WTC11 (cell line): Measurements from ENCODE around the gene WLS. TPM values are rescaled to one million over a fixed set of nuclear protein-coding genes. Genes with fewer than 3 reads are reported as not detected.

Source experiments
- ATAC-seq: fragments of 200-7000 bp; cut with Tn5 transposase; 2 replicates; pipeline ENCODE4 v1.10.0; 2021; ENCODE audit warnings: mild to moderate bottlenecking, moderate library complexity
- CTCF ChIA-PET: fragments of 300-600 bp; sonication (Branson Sonifier 250); formaldehyde crosslinking; loops from one replicate; lab custom pipeline; 2021; ENCODE audit warnings: antibody characterized with exemption; lab: Charles Lee
- POLR2A ChIA-PET: fragments of 350-600 bp; sonication (Branson Sonifier 250); formaldehyde crosslinking; loops from one replicate; lab custom pipeline; 2021; ENCODE audit warnings: antibody characterized with exemption; lab: Charles Lee
- DNase-seq: peaks from one replicate; pipeline ENCODE4 v3.0.0; 2021; ENCODE audit warnings: low spot score
- H3K27ac Mint-ChIP-seq: 2 replicates; pipeline ENCODE4 v1.8.0; 2021; ENCODE audit warnings: mixed read lengths
- H3K27me3 Mint-ChIP-seq: 2 replicates; pipeline ENCODE4 v1.8.0; 2021; ENCODE audit warnings: low read depth, mild to moderate bottlenecking, moderate library complexity, mixed read lengths
- H3K36me3 Mint-ChIP-seq: 2 replicates; pipeline ENCODE4 v1.8.0; 2021; ENCODE audit warnings: mixed read lengths
- H3K4me1 Mint-ChIP-seq: 2 replicates; pipeline ENCODE4 v1.8.0; 2022; ENCODE audit warnings: mixed read lengths
- H3K4me3 Mint-ChIP-seq: 2 replicates; pipeline ENCODE4 v1.8.0; 2021; ENCODE audit warnings: mild to moderate bottlenecking, moderate library complexity, mixed read lengths
- H3K9me3 Mint-ChIP-seq: 2 replicates; pipeline ENCODE4 v1.8.0; 2021; ENCODE audit warnings: mixed read lengths
- EMX1 ChIP-seq: fragments of 250-450 bp; sonication (Bioruptor Pico); IDR thresholded peaks from 2 replicates; pipeline ENCODE4 v1.8.0; 2021; ENCODE audit warnings: mild to moderate bottlenecking
- ETV6 ChIP-seq: sonication (generic); formaldehyde crosslinking; IDR thresholded peaks from 2 replicates; pipeline ENCODE4 v1.8.1; 2022; ENCODE audit warnings: mild to moderate bottlenecking, missing genetic modification reagents
- GTF2I ChIP-seq: fragments of 250-450 bp; sonication (Bioruptor Pico); conservative IDR thresholded peaks from 2 replicates; pipeline ENCODE4 v1.4.0; 2021; ENCODE audit warnings: mild to moderate bottlenecking
- MYBL2 ChIP-seq: sonication (generic); formaldehyde crosslinking; IDR thresholded peaks from 2 replicates; pipeline ENCODE4 v1.8.1; 2023; ENCODE audit warnings: mild to moderate bottlenecking, moderate library complexity, missing genetic modification reagents
- NFATC4 ChIP-seq: fragments of 250-450 bp; sonication (Bioruptor Pico); IDR thresholded peaks from 2 replicates; pipeline ENCODE4 v1.9.0; 2021; ENCODE audit warnings: mild to moderate bottlenecking
- PRRX2 ChIP-seq: fragments of 250-450 bp; sonication (Bioruptor Pico); IDR thresholded peaks from 2 replicates; pipeline ENCODE4 v1.8.0; 2021; ENCODE audit warnings: mild to moderate bottlenecking
- SMAD3 ChIP-seq: sonication (generic); formaldehyde crosslinking; IDR thresholded peaks from 2 replicates; pipeline ENCODE4 v1.8.0; 2022; ENCODE audit warnings: missing genetic modification reagents, mild to moderate bottlenecking, borderline replicate concordance
- SP1 ChIP-seq: sonication (generic); formaldehyde crosslinking; conservative IDR thresholded peaks from 2 replicates; pipeline ENCODE4 v1.8.1; 2022; ENCODE audit warnings: missing genetic modification reagents
- TEAD1 ChIP-seq: sonication (generic); formaldehyde crosslinking; IDR thresholded peaks from 2 replicates; pipeline ENCODE4 v1.8.0; 2022; ENCODE audit warnings: mild to moderate bottlenecking, missing genetic modification reagents
- ZNF423 ChIP-seq: fragments of 250-450 bp; sonication (Bioruptor Pico); IDR thresholded peaks from 2 replicates; pipeline ENCODE4 v2.1.2; 2022; ENCODE audit warnings: mild to moderate bottlenecking, moderate library complexity
- ZNF671 ChIP-seq: fragments of 250-450 bp; sonication (Bioruptor Pico); IDR thresholded peaks from 2 replicates; pipeline ENCODE4 v1.8.0; 2021; ENCODE audit warnings: mild to moderate bottlenecking
- total RNA-seq: library from RNA; stranded (reverse); gene quantifications from 3 replicates; pipeline ENCODE4 v1.2.3, GENCODE V29; 2021
- TF ChIP-seq, protein P1 (sequence below): sonication (generic); formaldehyde crosslinking; IDR thresholded peaks from 2 replicates; pipeline ENCODE4 v1.8.0; 2022; ENCODE audit warnings: mild to moderate bottlenecking, missing genetic modification reagents
- TF ChIP-seq, protein P2 (sequence below): sonication (generic); formaldehyde crosslinking; IDR thresholded peaks from 2 replicates; pipeline ENCODE4 v1.8.1; 2022; ENCODE audit warnings: mild to moderate bottlenecking, missing genetic modification reagents, moderate library complexity, borderline replicate concordance
- TF ChIP-seq, protein P3 (sequence below): sonication (generic); formaldehyde crosslinking; IDR thresholded peaks from 2 replicates; pipeline ENCODE4 v1.8.1; 2022; ENCODE audit warnings: mild to moderate bottlenecking, moderate library complexity, missing genetic modification reagents
- TF ChIP-seq, protein P4 (sequence below): sonication (generic); formaldehyde crosslinking; IDR thresholded peaks from 2 replicates; pipeline ENCODE4 v1.8.1; 2023; ENCODE audit warnings: mild to moderate bottlenecking, moderate library complexity, missing genetic modification reagents
- TF ChIP-seq, protein P5 (sequence below): fragments of 250-450 bp; sonication (Bioruptor Pico); IDR thresholded peaks from 2 replicates; pipeline ENCODE4 v1.9.0; 2021; ENCODE audit warnings: mild to moderate bottlenecking
- TF ChIP-seq, protein P6 (sequence below): sonication (generic); formaldehyde crosslinking; IDR thresholded peaks from 2 replicates; pipeline ENCODE4 v1.8.0; 2023; ENCODE audit warnings: missing genetic modification reagents, mild to moderate bottlenecking, borderline replicate concordance
- TF ChIP-seq, protein P7 (sequence below): sonication (generic); formaldehyde crosslinking; IDR thresholded peaks from 2 replicates; pipeline ENCODE4 v1.8.1; 2023; ENCODE audit warnings: mild to moderate bottlenecking, missing genetic modification reagents

Gene WLS
- total RNA-seq, 1 experiment from 2014 or later, result 4.5 TPM

DNA sequence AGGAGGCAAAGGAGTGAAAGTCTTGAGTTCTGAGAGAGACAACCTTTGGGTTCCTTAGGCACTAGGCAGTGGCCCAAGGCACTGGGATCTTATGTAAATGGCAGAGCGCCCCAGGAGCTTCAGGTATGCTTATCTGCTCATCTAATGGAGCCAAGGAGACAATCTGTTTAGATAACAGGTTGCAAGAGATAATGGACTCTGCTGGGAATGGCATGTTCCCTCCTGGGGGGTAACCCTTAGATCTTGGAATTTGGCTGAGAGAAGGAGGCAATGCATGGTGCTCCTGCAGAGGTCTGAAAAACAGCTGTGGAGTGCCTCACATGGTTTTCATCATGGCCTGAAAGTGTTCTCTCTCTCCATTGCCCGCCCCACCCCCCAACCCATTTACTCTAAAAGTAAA lies 44.1 kb upstream of the WLS start:
- POLR2A ChIA-PET, result no interaction called here
- Mint-ChIP-seq H3K27ac (no peak overlapping the region), H3K36me3 (no peaks in the 10 kb centered on the region), H3K4me1 (peaks cover 28% of the 10 kb centered on the region), H3K9me3 (no peaks in the 10 kb centered on the region), H3K4me3 (no peak overlapping the region), H3K27me3 (peaks cover 94% of the 10 kb centered on the region)
- DNase-seq, result peak; percentile 57
- TF ChIP-seq ZNF423 (CRISPR knock-in tag) (peak; percentile 88), ZNF671 (CRISPR knock-in tag) (no peak), TEAD1 (CRISPR knock-in tag) (peak; percentile 85; the same call in 1 of the 2 replicates), SP1 (CRISPR knock-in tag) (0 out of 2 replicates have a peak, but pooled peaks have one; percentile 45), ETV6 (CRISPR knock-in tag) (0 out of 2 replicates have a peak, but pooled peaks have one; percentile 38), SMAD3 (CRISPR knock-in tag) (no peak)
- TF ChIP-seq, protein P1, sequence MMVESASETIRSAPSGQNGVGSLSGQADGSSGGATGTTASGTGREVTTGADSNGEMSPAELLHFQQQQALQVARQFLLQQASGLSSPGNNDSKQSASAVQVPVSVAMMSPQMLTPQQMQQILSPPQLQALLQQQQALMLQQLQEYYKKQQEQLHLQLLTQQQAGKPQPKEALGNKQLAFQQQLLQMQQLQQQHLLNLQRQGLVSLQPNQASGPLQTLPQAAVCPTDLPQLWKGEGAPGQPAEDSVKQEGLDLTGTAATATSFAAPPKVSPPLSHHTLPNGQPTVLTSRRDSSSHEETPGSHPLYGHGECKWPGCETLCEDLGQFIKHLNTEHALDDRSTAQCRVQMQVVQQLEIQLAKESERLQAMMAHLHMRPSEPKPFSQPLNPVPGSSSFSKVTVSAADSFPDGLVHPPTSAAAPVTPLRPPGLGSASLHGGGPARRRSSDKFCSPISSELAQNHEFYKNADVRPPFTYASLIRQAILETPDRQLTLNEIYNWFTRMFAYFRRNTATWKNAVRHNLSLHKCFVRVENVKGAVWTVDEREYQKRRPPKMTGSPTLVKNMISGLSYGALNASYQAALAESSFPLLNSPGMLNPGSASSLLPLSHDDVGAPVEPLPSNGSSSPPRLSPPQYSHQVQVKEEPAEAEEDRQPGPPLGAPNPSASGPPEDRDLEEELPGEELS (CRISPR knock-in tag), result no peak
- ATAC-seq, result peak; percentile 97
- CTCF ChIA-PET, result interaction anchor here (1.0 to 1.2 kb wide), 2 partner anchors 17 to 156 kb away, joined by 3 to 5 read pairs; no protein-coding TSS in a partner anchor

DNA sequence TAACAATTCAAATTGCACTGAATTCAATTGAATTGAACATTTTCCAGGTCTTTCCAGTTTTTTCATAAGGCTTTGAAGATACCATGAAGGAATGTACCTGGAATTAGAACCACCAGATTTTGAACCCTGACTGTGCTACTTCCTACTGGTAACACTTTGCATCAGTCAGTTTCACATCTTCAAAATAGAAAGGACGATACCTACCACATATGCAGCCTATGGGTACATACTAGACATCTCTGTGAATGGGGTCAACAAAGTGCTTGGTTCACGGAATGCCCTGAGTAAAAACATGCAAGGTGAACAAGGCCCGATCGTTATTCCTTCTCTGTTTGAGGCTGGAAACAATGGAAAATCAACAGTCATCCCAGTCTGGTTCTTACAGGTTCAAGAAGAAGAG lies 41.2 kb upstream of the WLS start:
- Mint-ChIP-seq H3K9me3 (no peaks in the 10 kb centered on the region), H3K27me3 (peaks cover 80% of the 10 kb centered on the region), H3K27ac (no peak overlapping the region), H3K36me3 (no peaks in the 10 kb centered on the region), H3K4me3 (no peak overlapping the region), H3K4me1 (peaks cover 28% of the 10 kb centered on the region)
- TF ChIP-seq SP1 (CRISPR knock-in tag), result no peak
- TF ChIP-seq PRRX2, result no peak
- TF ChIP-seq EMX1 (CRISPR knock-in tag), result no peak
- TF ChIP-seq, protein P2, sequence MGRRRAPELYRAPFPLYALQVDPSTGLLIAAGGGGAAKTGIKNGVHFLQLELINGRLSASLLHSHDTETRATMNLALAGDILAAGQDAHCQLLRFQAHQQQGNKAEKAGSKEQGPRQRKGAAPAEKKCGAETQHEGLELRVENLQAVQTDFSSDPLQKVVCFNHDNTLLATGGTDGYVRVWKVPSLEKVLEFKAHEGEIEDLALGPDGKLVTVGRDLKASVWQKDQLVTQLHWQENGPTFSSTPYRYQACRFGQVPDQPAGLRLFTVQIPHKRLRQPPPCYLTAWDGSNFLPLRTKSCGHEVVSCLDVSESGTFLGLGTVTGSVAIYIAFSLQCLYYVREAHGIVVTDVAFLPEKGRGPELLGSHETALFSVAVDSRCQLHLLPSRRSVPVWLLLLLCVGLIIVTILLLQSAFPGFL (CRISPR knock-in tag), result no peak
- ChIA-PET CTCF (no interaction called here), POLR2A (no interaction called here)
- DNase-seq (no peak), ATAC-seq (no peak)

DNA sequence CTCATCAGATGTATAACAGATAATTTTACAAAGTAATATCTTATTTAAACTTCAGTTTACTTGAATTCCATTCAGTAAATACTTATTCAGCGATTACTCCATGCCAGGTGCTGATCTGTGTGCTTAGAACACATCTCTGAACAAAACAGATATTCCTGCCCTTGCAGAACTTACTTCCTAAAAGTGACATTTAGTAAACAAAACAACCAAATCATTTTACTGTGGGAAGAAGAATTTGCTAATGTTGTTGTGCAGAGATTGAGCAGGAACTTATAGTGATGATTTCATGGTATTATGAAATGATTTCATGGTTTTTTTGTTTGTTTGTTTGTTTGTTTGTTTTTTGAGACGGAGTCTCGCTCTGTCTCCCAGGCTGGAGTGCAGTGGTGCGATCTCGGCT lies 39.3 kb upstream of the WLS start:
- no peak for ATAC-seq
- POLR2A ChIA-PET, result no interaction called here
- Mint-ChIP-seq H3K27me3 (peaks cover 64% of the 10 kb centered on the region), H3K4me1 (peaks cover 10% of the 10 kb centered on the region), H3K27ac (no peak overlapping the region), H3K4me3 (no peak overlapping the region), H3K36me3 (no peaks in the 10 kb centered on the region), H3K9me3 (no peaks in the 10 kb centered on the region)
- CTCF ChIA-PET, result no interaction called here
- no peak for DNase-seq
- TF ChIP-seq MYBL2 (no peak), ZNF671 (CRISPR knock-in tag) (no peak), ZNF423 (CRISPR knock-in tag) (no peak), NFATC4 (no peak), GTF2I (CRISPR knock-in tag) (no peak)
- TF ChIP-seq, protein P3, sequence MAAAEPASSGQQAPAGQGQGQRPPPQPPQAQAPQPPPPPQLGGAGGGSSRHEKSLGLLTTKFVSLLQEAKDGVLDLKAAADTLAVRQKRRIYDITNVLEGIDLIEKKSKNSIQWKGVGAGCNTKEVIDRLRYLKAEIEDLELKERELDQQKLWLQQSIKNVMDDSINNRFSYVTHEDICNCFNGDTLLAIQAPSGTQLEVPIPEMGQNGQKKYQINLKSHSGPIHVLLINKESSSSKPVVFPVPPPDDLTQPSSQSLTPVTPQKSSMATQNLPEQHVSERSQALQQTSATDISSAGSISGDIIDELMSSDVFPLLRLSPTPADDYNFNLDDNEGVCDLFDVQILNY (CRISPR knock-in tag), result no peak
- TF ChIP-seq, protein P4, sequence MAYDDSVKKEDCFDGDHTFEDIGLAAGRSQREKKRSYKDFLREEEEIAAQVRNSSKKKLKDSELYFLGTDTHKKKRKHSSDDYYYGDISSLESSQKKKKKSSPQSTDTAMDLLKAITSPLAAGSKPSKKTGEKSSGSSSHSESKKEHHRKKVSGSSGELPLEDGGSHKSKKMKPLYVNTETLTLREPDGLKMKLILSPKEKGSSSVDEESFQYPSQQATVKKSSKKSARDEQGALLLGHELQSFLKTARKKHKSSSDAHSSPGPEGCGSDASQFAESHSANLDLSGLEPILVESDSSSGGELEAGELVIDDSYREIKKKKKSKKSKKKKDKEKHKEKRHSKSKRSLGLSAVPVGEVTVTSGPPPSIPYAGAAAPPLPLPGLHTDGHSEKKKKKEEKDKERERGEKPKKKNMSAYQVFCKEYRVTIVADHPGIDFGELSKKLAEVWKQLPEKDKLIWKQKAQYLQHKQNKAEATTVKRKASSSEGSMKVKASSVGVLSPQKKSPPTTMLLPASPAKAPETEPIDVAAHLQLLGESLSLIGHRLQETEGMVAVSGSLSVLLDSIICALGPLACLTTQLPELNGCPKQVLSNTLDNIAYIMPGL (CRISPR knock-in tag), result no peak
- TF ChIP-seq, protein P5, sequence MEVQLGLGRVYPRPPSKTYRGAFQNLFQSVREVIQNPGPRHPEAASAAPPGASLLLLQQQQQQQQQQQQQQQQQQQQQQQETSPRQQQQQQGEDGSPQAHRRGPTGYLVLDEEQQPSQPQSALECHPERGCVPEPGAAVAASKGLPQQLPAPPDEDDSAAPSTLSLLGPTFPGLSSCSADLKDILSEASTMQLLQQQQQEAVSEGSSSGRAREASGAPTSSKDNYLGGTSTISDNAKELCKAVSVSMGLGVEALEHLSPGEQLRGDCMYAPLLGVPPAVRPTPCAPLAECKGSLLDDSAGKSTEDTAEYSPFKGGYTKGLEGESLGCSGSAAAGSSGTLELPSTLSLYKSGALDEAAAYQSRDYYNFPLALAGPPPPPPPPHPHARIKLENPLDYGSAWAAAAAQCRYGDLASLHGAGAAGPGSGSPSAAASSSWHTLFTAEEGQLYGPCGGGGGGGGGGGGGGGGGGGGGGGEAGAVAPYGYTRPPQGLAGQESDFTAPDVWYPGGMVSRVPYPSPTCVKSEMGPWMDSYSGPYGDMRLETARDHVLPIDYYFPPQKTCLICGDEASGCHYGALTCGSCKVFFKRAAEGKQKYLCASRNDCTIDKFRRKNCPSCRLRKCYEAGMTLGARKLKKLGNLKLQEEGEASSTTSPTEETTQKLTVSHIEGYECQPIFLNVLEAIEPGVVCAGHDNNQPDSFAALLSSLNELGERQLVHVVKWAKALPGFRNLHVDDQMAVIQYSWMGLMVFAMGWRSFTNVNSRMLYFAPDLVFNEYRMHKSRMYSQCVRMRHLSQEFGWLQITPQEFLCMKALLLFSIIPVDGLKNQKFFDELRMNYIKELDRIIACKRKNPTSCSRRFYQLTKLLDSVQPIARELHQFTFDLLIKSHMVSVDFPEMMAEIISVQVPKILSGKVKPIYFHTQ (CRISPR knock-in tag), result no peak
- TF ChIP-seq, protein P6, sequence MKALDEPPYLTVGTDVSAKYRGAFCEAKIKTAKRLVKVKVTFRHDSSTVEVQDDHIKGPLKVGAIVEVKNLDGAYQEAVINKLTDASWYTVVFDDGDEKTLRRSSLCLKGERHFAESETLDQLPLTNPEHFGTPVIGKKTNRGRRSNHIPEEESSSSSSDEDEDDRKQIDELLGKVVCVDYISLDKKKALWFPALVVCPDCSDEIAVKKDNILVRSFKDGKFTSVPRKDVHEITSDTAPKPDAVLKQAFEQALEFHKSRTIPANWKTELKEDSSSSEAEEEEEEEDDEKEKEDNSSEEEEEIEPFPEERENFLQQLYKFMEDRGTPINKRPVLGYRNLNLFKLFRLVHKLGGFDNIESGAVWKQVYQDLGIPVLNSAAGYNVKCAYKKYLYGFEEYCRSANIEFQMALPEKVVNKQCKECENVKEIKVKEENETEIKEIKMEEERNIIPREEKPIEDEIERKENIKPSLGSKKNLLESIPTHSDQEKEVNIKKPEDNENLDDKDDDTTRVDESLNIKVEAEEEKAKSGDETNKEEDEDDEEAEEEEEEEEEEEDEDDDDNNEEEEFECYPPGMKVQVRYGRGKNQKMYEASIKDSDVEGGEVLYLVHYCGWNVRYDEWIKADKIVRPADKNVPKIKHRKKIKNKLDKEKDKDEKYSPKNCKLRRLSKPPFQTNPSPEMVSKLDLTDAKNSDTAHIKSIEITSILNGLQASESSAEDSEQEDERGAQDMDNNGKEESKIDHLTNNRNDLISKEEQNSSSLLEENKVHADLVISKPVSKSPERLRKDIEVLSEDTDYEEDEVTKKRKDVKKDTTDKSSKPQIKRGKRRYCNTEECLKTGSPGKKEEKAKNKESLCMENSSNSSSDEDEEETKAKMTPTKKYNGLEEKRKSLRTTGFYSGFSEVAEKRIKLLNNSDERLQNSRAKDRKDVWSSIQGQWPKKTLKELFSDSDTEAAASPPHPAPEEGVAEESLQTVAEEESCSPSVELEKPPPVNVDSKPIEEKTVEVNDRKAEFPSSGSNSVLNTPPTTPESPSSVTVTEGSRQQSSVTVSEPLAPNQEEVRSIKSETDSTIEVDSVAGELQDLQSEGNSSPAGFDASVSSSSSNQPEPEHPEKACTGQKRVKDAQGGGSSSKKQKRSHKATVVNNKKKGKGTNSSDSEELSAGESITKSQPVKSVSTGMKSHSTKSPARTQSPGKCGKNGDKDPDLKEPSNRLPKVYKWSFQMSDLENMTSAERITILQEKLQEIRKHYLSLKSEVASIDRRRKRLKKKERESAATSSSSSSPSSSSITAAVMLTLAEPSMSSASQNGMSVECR (CRISPR knock-in tag), result no peak
- TF ChIP-seq, protein P7, sequence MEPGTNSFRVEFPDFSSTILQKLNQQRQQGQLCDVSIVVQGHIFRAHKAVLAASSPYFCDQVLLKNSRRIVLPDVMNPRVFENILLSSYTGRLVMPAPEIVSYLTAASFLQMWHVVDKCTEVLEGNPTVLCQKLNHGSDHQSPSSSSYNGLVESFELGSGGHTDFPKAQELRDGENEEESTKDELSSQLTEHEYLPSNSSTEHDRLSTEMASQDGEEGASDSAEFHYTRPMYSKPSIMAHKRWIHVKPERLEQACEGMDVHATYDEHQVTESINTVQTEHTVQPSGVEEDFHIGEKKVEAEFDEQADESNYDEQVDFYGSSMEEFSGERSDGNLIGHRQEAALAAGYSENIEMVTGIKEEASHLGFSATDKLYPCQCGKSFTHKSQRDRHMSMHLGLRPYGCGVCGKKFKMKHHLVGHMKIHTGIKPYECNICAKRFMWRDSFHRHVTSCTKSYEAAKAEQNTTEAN (CRISPR knock-in tag), result no peak
